Measurements from ENCODE around the gene OCA2. TPM values are rescaled to one million over a fixed set of nuclear protein-coding genes. Genes with fewer than 3 reads are reported as not detected.

OCA2 gene
- total RNA-seq, 1 experiment from 2014 or later, result 0.31 TPM

GRCh38 chr15:28068930-28069329 lies 30.2 kb downstream of the OCA2 start:
- H2BK20ac ChIP-seq (ENCODE audit: low read depth, low read length, poor library complexity, severe bottlenecking), result no peak overlapping the region
- no peak overlapping the region for H3K27ac Mint-ChIP-seq

More at GRCh38 chr15:28068930-28069329, 30.2 kb downstream of the OCA2 start:
- no peak overlapping the region for H3T11ph ChIP-seq (ENCODE audit: low read length)
- H3K9ac ChIP-seq (ENCODE audit: extremely low read depth, insufficient read length, low read length), result no peak overlapping the region
- no peak overlapping the region for H3K27ac ChIP-seq (ENCODE audit: insufficient read length, low read depth, low read length)
- Mint-ChIP-seq H3K4me3 (no peak overlapping the region), H3K36me3 (ENCODE audit: insufficient read depth in 1 of 3, low read depth in 3 of 3) (peaks cover 0 to 23% (median 4%) of the 10 kb centered on the region in 3 experiments; a peak in 5 of 7 replicates), H3K9me3 (peaks cover 26 to 35% of the 10 kb centered on the region in 2 experiments), H3K4me1 (peaks cover 7 to 13% of the 10 kb centered on the region in 2 experiments), H3K27me3 (ENCODE audit: low read depth) (peaks cover 4% of the 10 kb centered on the region)
- DNase-seq, result no peak
- no peak overlapping the region for H2BK120ac ChIP-seq (ENCODE audit: low read depth, low read length, poor library complexity, severe bottlenecking)
- no peak for TF ChIP-seq CTCF (conservative IDR thresholded peaks at IDR 0.05)
- H3K79me1 ChIP-seq (ENCODE audit: insufficient read depth, low read depth, low read length, poor library complexity, severe bottlenecking), result no peaks in the 10 kb centered on the region
- no peak overlapping the region for H3K18ac ChIP-seq (ENCODE audit: insufficient read length, low read depth, low read length)
- no peak overlapping the region for H4K8ac ChIP-seq (replicated peaks; ENCODE audit: insufficient read length, low read depth, low read length)
- no peaks in the 10 kb centered on the region; the same call in 1 of the 2 replicates for H3K27me3 ChIP-seq (ENCODE audit: insufficient read depth, low read length)
- no peak overlapping the region for H3K23ac ChIP-seq (ENCODE audit: insufficient read length, low read depth, low read length)
- WGBS (ENCODE audit: extremely low coverage, insufficient read length, low lambda C conversion rate), result no CpG with 5 or more reads among the region's 1 CpG
- H2AFZ ChIP-seq (ENCODE audit: low read length), result no peak overlapping the region
- H2BK5ac ChIP-seq (ENCODE audit: insufficient read length, low read length), result no peak overlapping the region
- H3K9me3 ChIP-seq (ENCODE audit: control insufficient read depth, low read depth, low read length), result no peaks in the 10 kb centered on the region
- no peak overlapping the region for H4K91ac ChIP-seq (ENCODE audit: insufficient read length, low read depth, low read length)
- no peak overlapping the region for H4K5ac ChIP-seq (ENCODE audit: insufficient read length, low read depth, low read length)
- H2BK12ac ChIP-seq (ENCODE audit: insufficient read length, low read depth, low read length), result no peak overlapping the region
- H3K23me2 ChIP-seq (ENCODE audit: insufficient read length, low read depth, low read length, poor library complexity, severe bottlenecking), result no peaks in the 10 kb centered on the region
- H2BK15ac ChIP-seq (ENCODE audit: low read depth, low read length), result no peak overlapping the region
- no peak overlapping the region for H3K56ac ChIP-seq (ENCODE audit: insufficient read length, low read depth, low read length)
- no peak overlapping the region for H3K14ac ChIP-seq (ENCODE audit: insufficient read depth, low read length)
- H3K4me2 ChIP-seq (ENCODE audit: insufficient read depth, insufficient read length, low read length), result no peak overlapping the region
- no peaks in the 10 kb centered on the region for H3K79me2 ChIP-seq (ENCODE audit: insufficient read depth, low read length)
- no peak overlapping the region for H3K4ac ChIP-seq (ENCODE audit: low read depth, low read length)
- no peaks in the 10 kb centered on the region for H4K20me1 ChIP-seq (ENCODE audit: control insufficient read depth, insufficient read depth, insufficient read length)
- no peaks in the 10 kb centered on the region for H3K4me1 ChIP-seq (ENCODE audit: insufficient read depth, low read length)
- H2AK5ac ChIP-seq (ENCODE audit: insufficient read length, low read length), result no peak overlapping the region

Data from H9 (cell line).